HK-2 (cell line): ENCODE data around the gene LGALS7.
"Not testable (repeated sequence)": the region's sequence is repeated elsewhere in the genome, so short reads cannot be mapped to it uniquely, and the experiment has no call there.

Experiments
- DNase-seq: peaks from one replicate; pipeline ENCODE4 v3.0.0-alpha.2; 2018; ENCODE audit not compliant: unreplicated experiment

The LGALS7 gene

GRCh38 chr19:38800577-38801347 lies 27.4 kb upstream of the LGALS7 start:
- no peak for DNase-seq

DNA sequence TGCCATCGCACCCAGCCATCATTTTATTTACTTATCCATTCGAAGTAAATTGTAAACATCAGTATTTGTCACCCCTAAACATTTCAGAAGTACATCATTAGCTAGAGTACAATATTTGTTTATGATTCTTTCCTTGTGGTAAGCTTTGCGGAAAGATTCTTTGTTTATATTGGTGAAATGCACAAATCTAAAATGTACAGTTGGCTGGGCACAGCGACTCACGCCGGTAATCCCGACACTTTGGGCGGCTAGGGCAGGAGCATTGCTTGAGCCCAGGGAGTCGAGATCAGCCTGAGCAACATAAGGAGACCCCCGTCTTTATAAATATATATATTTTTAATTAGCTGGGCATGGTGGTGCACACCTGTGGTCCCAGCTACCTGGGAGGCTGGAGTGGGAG lies 25.8 kb upstream of the LGALS7 start:
- DNase-seq = no peak

DNA sequence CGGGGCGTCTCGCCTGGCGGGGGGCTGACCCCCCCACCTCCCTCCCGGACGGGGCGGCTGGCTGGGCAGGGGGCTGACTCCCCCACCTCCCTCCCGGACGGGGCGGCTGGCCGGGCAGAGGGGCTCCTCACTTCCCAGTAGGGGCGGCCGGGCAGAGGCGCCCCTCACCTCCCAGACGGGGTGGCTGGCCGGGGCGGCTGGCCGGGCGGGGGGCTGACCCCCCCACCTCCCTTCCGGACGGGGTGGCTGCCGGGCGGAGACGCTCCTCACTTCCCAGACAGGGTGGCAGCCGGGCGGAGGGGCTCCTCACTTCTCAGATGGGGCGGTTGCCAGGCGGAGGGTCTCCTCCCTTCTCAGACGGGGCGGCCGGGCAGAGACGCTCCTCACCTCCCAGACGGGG lies 24.5 kb upstream of the LGALS7 start:
- not testable (repeated sequence) for DNase-seq

GRCh38 chr19:38796154-38796553 lies 22.8 kb upstream of the LGALS7 start:
- DNase-seq = no peak

DNA sequence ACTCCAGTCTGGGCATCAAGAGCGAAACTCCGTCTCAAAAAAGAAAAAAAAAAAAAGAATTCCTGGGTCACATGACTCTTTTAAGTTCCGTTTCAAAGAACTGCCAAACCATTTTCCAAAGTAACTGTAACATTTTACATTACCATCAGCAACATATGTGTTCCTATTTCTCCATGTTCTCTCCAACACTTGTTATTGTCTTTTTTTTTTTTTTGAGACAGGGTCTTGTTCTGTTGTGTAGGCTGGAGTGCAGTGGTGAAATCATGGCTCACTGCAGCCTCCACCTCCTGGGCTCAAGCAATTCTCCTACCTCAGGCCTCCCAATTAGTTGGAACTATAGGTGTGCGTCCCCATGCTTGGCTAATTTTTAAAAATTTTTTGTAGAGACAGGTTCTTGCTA lies 22.2 kb upstream of the LGALS7 start:
- DNase-seq = no peak

- no peak for DNase-seq
Measured at GRCh38 chr19:38793671-38794070, 20.4 kb upstream of the LGALS7 start.

GRCh38 chr19:38793177-38793576 lies 19.9 kb upstream of the LGALS7 start:
- no peak for DNase-seq

DNA sequence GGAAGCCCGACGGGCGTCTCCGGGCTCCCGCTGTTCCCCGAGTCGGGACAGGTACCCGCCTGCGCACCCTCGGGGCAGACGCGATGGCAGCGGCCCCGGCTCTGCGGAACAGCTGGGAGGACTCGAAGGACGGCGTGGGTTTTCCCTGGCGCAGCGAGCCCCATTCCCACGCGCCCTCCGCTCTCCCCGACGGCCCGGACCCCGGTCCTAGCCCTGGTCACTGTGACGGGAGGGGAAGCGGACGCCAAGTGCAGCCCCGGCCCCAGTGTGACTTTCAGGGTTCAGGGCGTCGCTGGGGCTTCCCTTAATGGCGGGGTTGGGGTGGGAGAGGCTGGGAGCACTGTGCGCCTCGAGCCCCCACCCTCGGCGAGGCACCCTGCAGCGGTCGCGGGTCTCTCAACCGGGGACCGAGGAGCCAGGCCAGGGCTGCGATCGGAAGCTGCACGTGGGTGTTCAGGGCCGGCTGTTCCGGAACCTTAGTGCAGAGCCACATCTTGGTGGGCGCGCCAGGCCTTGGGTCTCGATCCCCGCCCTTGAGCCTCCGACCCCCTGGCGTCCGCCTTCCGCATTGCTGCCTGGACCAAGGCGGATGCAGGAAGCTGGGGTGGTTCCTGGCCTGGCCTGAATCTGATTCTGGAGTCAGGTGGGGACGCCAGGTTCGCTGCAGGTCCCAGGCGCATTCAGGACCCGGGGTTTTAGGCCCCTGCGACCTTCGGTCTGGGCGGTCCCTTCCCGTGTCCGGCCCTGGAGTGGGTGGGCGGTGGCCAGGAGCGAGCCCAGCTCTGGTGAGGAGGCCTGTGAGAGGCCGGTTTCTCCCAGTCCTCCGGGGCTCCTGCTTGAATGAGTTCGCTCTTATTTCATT lies 19.2 kb upstream of the LGALS7 start:
- DNase-seq = no peak

DNA sequence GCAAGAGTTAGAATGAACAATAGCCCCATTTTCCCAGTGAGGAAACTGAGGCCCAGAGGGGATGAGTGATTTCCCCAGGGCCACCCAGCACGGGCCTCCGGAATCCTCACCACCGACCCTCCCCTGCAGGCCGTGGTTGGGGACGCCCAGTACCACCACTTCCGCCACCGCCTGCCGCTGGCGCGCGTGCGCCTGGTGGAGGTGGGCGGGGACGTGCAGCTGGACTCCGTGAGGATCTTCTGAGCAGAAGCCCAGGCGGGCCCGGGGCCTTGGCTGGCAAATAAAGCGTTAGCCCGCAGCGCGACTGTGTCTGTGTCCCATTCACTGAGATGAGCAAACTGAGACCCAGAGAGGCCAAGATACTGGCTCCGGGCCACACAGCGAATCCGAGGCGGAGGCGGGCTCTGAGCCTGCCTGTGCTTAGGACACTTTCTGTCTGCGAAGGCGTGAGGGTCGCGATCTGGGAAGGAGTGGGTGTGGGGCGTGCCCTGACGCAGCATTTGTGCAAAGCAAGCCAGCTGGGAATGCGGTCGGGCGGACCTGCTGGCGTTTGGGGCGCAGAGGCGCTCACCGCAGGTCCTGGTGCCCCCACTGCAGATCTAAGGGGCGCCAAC lies 18.2 kb upstream of the LGALS7 start:
- not testable (repeated sequence) for DNase-seq

- DNase-seq = not testable (repeated sequence)
Measured at GRCh38 chr19:38790507-38791403, 17.4 kb upstream of the LGALS7 start.

- no peak for DNase-seq
Measured at GRCh38 chr19:38788478-38789243, 15.3 kb upstream of the LGALS7 start, which contains the start of gene LGALS7B. LGALS7B (plus strand) TSS chr19:38789200; CDS start chr19:38789227, 27 bp downstream.

- no peak for DNase-seq
Measured at GRCh38 chr19:38786572-38787265, 13.4 kb upstream of the LGALS7 start.

DNA sequence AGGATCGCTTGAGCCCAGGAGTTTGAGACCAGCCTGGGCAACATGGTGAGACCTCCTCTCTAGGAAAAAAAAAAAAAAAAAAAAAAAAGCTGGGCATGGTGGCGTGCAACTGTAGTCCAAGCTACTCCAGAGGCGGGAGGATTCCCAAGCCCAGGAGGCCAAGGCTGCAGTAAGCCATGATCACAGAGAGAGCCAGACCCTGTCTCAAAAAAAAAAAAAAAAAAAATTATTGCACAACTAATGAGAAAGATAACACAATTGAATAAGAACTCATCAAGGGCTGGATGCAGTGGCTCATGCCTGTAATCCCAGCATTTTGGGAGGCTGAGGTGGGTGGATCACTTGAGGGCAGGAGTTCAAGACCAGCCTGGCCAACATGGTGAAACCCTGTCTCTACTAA lies 12.7 kb upstream of the LGALS7 start:
- not testable (repeated sequence) for DNase-seq

GRCh38 chr19:38785187-38785699 lies 11.9 kb upstream of the LGALS7 start:
- no peak for DNase-seq

- no peak for DNase-seq
Measured at GRCh38 chr19:38784224-38784623, 10.9 kb upstream of the LGALS7 start.

GRCh38 chr19:38782212-38782611 lies 8.9 kb upstream of the LGALS7 start:
- not testable (repeated sequence) for DNase-seq

- DNase-seq = no peak
Measured at GRCh38 chr19:38781058-38781457, 7.7 kb upstream of the LGALS7 start.

DNA sequence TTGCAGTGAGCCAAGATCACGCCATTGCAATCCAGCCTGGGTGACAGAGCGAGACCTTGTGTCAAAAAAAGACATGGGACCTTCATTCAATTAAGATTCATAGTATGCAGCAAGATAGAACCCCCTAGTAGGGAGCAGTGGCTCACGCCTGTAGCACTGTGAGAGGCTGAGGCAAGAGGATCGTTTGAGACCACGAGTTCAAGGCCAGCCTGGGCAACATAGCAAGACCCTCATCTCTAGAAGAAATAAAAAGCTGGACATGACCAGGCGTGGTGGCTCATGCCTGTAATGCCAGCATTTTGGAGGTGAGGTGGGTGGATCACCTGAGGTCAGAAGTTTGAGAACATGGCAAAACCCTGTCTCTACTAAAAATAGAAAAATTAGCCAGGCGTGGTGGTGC lies 7.1 kb upstream of the LGALS7 start:
- DNase-seq = no peak

DNA sequence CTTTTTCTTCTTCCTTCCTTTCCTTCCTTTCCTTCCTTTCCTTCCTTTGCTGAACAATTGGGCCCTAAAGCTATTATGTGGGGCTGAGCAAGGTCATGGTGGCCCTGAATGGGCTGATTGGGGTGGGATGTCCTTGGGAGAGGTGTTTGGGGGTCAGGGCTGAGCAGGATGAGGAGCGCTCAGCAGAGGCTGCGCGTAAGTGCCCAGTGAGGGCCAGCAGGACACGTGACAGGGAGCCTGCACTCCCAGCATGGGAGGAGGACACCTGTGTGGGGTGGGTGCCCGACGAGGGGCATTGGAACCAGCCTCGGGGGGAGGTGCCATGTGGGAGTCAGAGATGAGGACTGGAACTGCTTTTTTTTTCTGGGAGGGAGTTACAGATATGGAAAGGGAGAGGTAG lies 5.4 kb upstream of the LGALS7 start:
- DNase-seq = no peak
